ENCODE data around the gene PARN.
A peak's percentile ranks its signal among the peaks of the same experiment; 100 is the strongest.
"Not testable (repeated sequence)": the region's sequence is repeated elsewhere in the genome, so short reads cannot be mapped to it uniquely, and the experiment has no call there.

The PARN gene

GRCh38 chr16:14462811-14463210 lies 167.2 kb downstream of the PARN start:
- DNase-seq = no peak

DNA sequence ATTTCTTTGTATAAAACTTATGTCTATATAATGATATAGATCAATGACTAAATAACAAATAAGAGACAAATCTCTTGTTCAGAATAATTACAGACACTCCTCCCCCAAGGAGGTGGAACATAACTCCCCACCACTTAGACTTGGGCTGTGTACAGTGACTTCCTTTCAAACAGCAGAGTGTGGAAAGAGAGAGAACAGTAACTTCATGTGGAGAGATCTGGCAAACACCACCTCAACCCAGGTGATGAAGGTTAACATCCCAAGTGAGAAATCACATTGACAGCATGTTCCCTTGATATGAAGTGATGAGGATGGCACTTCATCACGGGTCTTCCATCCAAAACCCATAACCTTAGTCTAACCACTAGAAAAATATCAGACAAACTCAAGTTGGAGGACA lies 169.3 kb downstream of the PARN start:
- no peak for DNase-seq

GRCh38 chr16:14458576-14458975 lies 171.5 kb downstream of the PARN start:
- no peak for DNase-seq

GRCh38 chr16:14456793-14457481 lies 173.1 kb downstream of the PARN start:
- DNase-seq = no peak

GRCh38 chr16:14455573-14455972 lies 174.5 kb downstream of the PARN start:
- DNase-seq = no peak

- DNase-seq = no peak
Measured at GRCh38 chr16:14454391-14454790, 175.7 kb downstream of the PARN start.

DNA sequence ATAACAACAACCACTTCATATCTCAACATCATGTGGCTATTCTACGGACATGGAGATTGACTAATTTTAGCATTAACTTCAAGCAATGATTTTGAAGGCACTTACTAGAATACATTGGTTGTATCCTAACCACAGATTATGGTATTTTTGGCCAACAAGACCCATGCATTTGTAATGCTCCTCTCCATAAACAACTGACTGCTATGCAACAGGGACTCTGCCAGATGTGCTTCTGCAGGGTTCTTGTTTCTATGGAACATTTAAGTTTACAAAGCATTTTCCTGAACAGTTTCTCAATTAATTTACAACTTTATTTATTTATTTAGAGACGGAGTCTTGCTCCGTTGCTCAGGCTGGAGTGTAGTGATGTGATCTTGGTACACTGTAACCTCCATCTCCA lies 178.0 kb downstream of the PARN start:
- DNase-seq = no peak

DNA sequence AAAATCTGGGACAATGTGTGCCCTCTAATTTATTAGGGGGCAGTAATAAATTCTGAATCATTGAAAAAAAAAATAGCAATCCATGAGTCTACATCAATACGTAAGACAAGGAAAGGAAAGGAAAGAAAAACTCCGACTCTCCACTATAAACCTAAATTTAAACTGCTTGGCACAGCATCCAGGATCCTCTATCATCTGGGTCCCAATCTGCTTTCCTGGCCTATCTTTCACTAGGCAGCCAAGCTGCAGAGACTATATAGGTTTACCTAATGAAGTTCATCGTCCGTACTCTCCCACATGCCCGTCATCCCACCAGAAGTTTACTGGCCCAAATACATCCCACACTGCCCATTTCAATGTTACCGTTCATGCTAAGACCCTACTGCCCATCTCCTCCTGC lies 179.2 kb downstream of the PARN start:
- DNase-seq = no peak

DNA sequence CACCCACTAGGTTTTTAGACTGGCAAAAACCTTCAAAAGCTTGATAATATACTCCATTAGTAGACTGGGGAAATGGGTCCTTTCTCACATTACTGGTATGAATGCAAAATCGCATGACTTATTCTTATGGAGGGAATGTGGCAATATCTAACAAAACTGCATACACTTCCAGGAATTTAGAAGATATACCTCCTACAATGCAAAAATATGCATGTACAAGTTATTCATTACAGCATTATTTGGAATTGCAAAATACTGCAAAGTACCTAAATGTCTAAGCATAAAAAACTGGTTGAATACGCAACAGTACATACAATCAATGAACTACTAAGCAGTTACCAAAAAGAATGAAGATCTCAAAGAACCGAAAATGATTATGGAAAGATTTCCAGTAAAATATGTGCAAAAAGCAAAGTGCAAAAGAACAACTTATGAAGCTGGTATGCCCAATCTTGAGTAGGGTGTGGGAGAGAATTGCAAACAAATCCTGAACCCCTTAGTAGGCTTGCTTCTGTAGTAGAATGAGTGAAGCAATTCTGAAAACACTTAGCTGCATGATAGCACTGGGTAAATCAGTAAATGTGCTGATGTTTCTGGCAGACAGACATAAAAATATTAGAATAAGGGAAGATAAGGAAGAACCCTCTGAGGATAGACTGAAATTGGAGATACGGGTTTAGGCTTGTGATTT lies 180.1 kb downstream of the PARN start:
- no peak for DNase-seq

DNA sequence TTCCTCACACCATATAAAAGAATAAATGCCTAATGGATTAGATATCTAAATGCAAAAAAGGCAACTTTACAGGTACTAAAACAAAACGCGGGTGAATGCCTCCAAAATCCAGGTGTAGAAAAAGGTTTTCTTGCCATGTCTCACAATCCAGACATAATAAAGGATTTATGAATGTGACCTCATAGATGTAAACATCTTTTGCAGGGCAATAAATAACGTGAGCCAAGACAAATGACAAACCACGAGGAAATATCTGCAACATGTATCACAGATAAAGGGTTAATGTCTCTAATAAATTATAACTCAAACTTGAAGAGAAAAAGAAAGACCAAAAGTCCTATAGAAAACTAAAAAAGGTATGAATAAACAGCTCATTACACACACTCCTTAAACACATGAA lies 180.7 kb downstream of the PARN start:
- DNase-seq = no peak

DNA sequence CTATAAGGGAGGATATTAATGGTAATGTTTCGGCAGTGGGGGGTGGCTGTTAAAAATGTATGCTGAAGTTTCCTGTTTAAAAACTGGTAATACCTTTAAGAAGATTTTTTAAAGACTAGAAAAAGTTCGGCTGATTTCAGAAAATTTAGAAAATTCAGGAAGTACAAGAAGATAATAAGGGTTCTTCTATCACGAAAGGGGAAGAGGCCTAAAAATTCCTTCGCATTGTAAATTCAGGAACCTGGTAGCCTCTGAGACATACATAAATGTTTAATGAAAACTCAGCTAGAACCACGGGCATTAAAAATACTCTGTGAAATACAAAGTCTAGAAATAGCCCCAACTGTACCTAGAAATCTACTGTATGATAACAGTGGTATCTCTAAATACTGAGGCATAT lies 181.2 kb downstream of the PARN start:
- DNase-seq = no peak

GRCh38 chr16:14447783-14448182 lies 182.3 kb downstream of the PARN start:
- no peak for DNase-seq

- DNase-seq = no peak
Measured at GRCh38 chr16:14446796-14447195, 183.3 kb downstream of the PARN start.

DNA sequence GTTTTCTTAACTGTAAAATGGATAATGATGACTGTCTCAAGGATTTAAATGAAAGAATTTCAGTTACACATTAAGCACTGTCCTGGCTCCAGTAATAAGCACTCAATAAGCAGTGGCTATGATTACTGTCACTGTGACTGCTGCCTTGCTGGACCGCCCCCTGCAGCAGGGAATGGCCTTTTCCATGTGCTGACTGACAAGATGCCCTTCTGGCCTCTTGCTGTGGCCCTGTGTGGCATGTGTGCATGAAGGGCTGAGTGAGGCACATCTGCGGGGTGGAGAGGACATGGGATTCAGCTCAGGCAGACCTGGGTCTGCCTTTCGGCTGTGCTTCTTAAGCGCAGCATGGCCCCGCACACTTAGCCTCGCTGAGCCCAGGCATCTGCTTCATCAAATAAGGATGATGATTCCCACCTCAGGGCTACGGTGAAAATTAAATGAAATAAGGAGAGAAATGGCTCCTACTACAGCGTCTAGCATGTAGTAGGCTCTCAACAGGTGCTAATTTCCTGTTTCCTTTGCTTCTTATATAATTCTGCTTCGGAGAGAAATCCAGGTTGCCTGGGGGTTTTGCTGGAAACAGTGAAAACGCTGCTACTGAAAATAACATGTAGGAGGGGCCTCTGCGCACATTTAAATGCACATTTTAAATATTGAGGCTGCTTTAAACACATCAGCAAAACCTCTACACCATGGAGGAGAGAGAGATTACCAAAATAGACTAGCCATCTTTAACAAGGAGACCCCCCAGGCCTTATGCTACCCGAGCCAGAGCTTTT lies 183.9 kb downstream of the PARN start:
- no peak for DNase-seq

DNA sequence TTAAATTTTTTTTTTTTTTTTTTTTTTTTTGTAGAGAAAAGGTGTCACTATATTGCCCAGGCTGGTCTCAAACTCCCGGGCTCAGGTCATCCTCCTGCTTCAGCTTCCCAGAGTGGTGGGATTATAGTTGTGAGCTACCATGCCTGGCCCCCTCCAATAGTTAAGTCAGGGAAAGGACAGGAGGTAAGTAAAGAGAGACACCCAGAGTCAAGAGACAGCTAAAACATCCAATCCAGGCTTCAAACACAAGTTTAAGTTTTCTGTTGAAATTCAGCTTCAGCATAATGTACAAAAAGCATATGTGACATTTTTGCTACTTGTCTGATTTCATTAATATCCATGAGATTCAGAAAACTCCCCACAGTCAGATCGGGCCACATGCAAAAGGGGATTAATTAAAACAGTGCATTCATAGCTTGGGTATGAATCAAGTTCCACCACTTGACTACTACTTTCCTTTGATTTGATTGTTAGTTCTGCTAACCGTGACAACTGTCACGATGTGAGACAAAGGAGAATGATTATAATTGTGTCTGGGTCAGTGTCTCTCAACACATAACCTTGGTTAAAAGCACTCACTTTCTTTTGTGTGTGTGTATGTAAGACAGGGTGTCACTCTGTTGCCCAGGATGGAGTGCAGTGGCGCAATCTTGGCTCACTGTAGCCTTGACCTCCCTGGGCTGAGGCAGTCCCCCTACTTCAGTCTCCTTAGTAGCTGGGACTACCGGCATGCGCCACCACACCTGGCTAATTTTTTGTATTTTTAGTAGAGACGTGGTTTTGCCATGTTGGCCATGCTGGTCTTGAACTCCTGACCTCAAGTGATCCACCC lies 184.9 kb downstream of the PARN start:
- no peak for DNase-seq

- not testable (repeated sequence) for DNase-seq
Measured at GRCh38 chr16:14441533-14441932, 188.5 kb downstream of the PARN start.

GRCh38 chr16:14438256-14438655 lies 191.8 kb downstream of the PARN start:
- no peak for DNase-seq

DNA sequence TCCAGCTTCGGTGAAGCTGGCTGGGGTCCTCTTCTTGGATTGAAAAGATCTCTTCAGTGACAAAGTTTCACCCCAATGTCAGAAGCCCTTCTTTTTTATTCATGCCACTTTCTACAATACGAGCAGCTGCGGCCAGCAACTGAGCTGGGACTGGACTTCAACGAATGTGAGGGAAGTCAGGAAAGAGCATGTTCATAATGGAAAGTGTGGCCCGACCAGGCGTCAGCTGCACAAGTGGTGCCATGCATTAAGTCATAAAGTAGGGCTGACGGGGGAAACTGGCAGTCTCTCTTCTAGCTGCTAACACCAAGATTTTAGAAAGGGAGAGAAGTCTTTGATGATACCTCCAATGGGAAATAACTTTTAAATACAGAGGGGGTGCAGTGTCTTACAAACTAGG lies 192.6 kb downstream of the PARN start:
- DNase-seq = no peak

DNA sequence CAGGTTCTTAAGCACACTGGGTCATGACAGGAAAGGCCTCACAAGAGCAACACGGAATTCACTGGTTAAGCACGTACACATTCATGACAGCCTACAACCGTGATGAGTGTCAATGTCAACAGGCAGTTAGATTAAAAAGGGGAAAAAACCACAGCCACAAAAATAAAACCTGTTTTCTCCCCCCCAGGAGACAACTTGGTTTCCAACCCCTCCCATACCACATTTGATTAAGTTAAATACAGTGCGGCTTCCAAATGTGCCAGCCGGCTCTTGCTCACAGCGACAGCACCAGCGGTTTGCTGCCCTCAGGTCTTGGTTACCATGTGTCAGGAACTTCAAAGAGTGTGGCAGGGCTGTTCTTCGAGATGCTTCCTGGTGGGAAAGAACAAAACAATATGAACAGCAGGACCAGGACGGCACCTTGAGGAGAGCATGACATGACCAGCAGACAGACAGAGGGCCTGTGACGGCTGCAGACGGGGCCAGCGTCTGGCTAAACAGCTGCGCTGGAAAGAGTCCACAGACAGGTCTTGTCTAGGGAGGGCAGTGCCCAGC lies 193.6 kb downstream of the PARN start:
- peak; percentile 26 for DNase-seq

GRCh38 chr16:14434860-14435259 lies 195.2 kb downstream of the PARN start:
- DNase-seq = no peak

DNA sequence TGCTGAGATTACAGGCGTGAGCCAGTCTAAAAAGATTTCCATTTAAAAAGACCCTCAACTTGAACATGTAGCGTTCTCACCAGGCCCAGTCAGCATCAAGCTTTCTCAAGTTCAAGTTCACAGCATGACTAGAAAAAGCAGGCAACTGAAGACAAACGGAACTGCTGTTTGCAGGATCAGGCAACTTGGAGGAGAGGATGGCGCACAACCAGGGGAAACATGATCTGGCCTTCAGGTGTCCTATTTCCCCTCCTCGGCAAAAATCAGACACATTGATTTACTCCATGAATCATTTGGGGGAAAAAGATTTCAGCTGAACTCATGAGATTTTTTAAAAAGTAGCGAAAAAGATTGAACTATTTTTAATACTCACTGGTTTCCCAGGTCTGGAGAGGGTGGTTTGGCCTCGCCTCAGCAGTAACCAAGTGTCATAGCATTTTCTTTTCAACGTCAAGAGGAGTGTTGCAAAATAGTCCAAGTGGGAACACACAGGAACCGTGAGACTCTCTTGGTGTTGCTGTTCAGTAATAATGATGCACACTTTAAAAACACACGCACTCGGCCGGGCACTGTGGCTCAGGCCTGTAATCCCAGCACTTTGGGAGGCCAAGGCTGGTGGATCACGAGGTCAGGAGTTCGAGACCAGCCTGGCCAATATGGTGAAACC lies 201.0 kb downstream of the PARN start:
- DNase-seq = not testable (repeated sequence)

DNA sequence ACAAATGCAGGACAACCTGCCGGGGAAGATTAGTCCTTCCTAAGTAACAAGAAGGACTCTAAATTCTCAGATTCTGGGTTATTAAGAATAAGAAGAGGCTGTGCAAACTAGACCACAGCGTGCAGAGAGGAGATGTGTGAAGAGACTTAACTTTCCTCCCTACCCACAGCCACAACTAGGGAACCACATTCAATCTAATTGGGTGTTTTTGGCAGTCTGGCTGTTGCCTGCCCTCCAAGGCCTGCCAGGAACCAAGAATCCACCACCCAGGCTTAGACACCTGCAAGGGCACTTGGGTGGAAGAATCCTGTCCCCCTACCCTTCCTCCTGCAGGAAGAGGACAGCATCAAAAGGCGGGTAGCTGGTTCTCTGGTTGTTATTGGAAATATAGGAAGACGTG lies 202.0 kb downstream of the PARN start:
- no peak for DNase-seq

All from stimulated activated CD8-positive, alpha-beta memory T cell treated with anti-CD3 and anti-CD28 coated beads, Interleukin-4, amount 100 ng/mL, for 48 hours (primary cell).